ENCODE data around the gene FBRS. TPM values are rescaled to one million over a fixed set of nuclear protein-coding genes. Genes with fewer than 3 reads are reported as not detected.

FBRS gene
- total RNA-seq, 1 donor from 2014 or later = 60.9 TPM

GRCh38 chr16:30660424-30661261 is 2.4 kb downstream of the FBRS start:
- TF ChIP-seq CTCF (IDR thresholded peaks at IDR 0.05; ENCODE audit: unreplicated experiment) = no peak
- Mint-ChIP-seq H3K27me3 (ENCODE audit: unreplicated experiment) (peaks cover 18% of the 10 kb centered on the region), H3K36me3 (ENCODE audit: low read depth, unreplicated experiment) (peaks cover 42% of the 10 kb centered on the region), H3K4me1 (ENCODE audit: unreplicated experiment) (peaks cover 25% of the 10 kb centered on the region), H3K9me3 (ENCODE audit: unreplicated experiment) (no peaks in the 10 kb centered on the region), H3K27ac (ENCODE audit: unreplicated experiment) (peak overlapping the region; percentile 5), H3K4me3 (ENCODE audit: unreplicated experiment) (peak overlapping the region; percentile 89)
- DNase-seq (ENCODE audit: low spot score) = no peak

- TF ChIP-seq CTCF (IDR thresholded peaks at IDR 0.05; ENCODE audit: unreplicated experiment) = no peak
- Mint-ChIP-seq H3K27me3 (ENCODE audit: unreplicated experiment) (peaks cover 12% of the 10 kb centered on the region), H3K4me1 (ENCODE audit: unreplicated experiment) (peaks cover 22% of the 10 kb centered on the region), H3K36me3 (ENCODE audit: low read depth, unreplicated experiment) (peaks cover 37% of the 10 kb centered on the region), H3K27ac (ENCODE audit: unreplicated experiment) (peak overlapping the region; percentile 52), H3K9me3 (ENCODE audit: unreplicated experiment) (no peaks in the 10 kb centered on the region), H3K4me3 (ENCODE audit: unreplicated experiment) (peak overlapping the region; percentile 31)
- DNase-seq (ENCODE audit: low spot score) = no peak
Measured at GRCh38 chr16:30662449-30662848, 4.2 kb downstream of the FBRS start.

- no peaks in the 10 kb centered on the region for H3K9me3 Mint-ChIP-seq (ENCODE audit: unreplicated experiment)
- peak overlapping the region; percentile 26 for H3K4me3 Mint-ChIP-seq (ENCODE audit: unreplicated experiment)
- H3K4me1 Mint-ChIP-seq (ENCODE audit: unreplicated experiment) = peaks cover 20% of the 10 kb centered on the region
- TF ChIP-seq CTCF (IDR thresholded peaks at IDR 0.05; ENCODE audit: unreplicated experiment) = no peak
- H3K27ac Mint-ChIP-seq (ENCODE audit: unreplicated experiment) = no peak overlapping the region
- peaks cover 13% of the 10 kb centered on the region for H3K27me3 Mint-ChIP-seq (ENCODE audit: unreplicated experiment)
- H3K36me3 Mint-ChIP-seq (ENCODE audit: low read depth, unreplicated experiment) = peaks cover 43% of the 10 kb centered on the region
- DNase-seq (ENCODE audit: low spot score) = no peak
Measured at GRCh38 chr16:30663038-30663437, 4.8 kb downstream of the FBRS start.

GRCh38 chr16:30663820-30664219 is 5.6 kb downstream of the FBRS start:
- H3K9me3 Mint-ChIP-seq (ENCODE audit: unreplicated experiment) = no peaks in the 10 kb centered on the region
- H3K36me3 Mint-ChIP-seq (ENCODE audit: low read depth, unreplicated experiment) = peaks cover 47% of the 10 kb centered on the region
- DNase-seq (ENCODE audit: low spot score) = no peak
- TF ChIP-seq CTCF (IDR thresholded peaks at IDR 0.05; ENCODE audit: unreplicated experiment) = no peak
- peaks cover 18% of the 10 kb centered on the region for H3K4me1 Mint-ChIP-seq (ENCODE audit: unreplicated experiment)
- H3K27ac Mint-ChIP-seq (ENCODE audit: unreplicated experiment) = no peak overlapping the region
- H3K4me3 Mint-ChIP-seq (ENCODE audit: unreplicated experiment) = peak overlapping the region; percentile 26
- peaks cover 8% of the 10 kb centered on the region for H3K27me3 Mint-ChIP-seq (ENCODE audit: unreplicated experiment)

GRCh38 chr16:30664616-30665109 is 6.4 kb downstream of the FBRS start:
- Mint-ChIP-seq H3K36me3 (ENCODE audit: low read depth, unreplicated experiment) (peaks cover 47% of the 10 kb centered on the region), H3K9me3 (ENCODE audit: unreplicated experiment) (no peaks in the 10 kb centered on the region)

More at GRCh38 chr16:30664616-30665109, 6.4 kb downstream of the FBRS start:
- H3K27me3 Mint-ChIP-seq (ENCODE audit: unreplicated experiment) = peaks cover 7% of the 10 kb centered on the region
- peak overlapping the region; percentile 10 for H3K27ac Mint-ChIP-seq (ENCODE audit: unreplicated experiment)
- no peak for TF ChIP-seq CTCF (IDR thresholded peaks at IDR 0.05; ENCODE audit: unreplicated experiment)
- DNase-seq (ENCODE audit: low spot score) = no peak
- no peak overlapping the region for H3K4me3 Mint-ChIP-seq (ENCODE audit: unreplicated experiment)
- peaks cover 18% of the 10 kb centered on the region for H3K4me1 Mint-ChIP-seq (ENCODE audit: unreplicated experiment)
